DOHH2 (cell line): ENCODE results near the gene ZFAND2A.
"Not testable (repeated sequence)": the region's sequence is repeated elsewhere in the genome, so short reads cannot be mapped to it uniquely, and the experiment has no call there.

Experiments used
- H3F3A ChIP-seq: fragments of 200-600 bp; sonication (generic), shearing (Covaris generic); 2 replicates; pipeline ENCODE4 v1.6.0; 2016; ENCODE audit warnings: antibody characterized with exemption, mild to moderate bottlenecking; ENCODE audit not compliant: control insufficient read depth, insufficient read depth
- H3K27ac ChIP-seq: fragments of 200-600 bp; sonication (generic); 2 replicates; pipeline ENCODE4 v1.5.1; 2014; ENCODE audit warnings: low read depth, mild to moderate bottlenecking, low read length, moderate library complexity
- H3K27me3 ChIP-seq: fragments of 200-600 bp; sonication (generic); 2 replicates; pipeline ENCODE4 v1.6.1; 2014; ENCODE audit warnings: mild to moderate bottlenecking, low read length, mixed read lengths; ENCODE audit not compliant: control insufficient read depth
- H3K36me3 ChIP-seq: fragments of 200-600 bp; sonication (generic); 2 replicates; pipeline ENCODE4 v1.6.1; 2014; ENCODE audit warnings: mild to moderate bottlenecking, low read length, moderate library complexity, mixed read lengths; ENCODE audit not compliant: control insufficient read depth
- H3K4me1 ChIP-seq: fragments of 200-600 bp; sonication (generic); 2 replicates; pipeline ENCODE4 v1.6.1; 2014; ENCODE audit warnings: mild to moderate bottlenecking, low read length, mixed read lengths; ENCODE audit not compliant: control insufficient read depth
- H3K4me2 ChIP-seq: fragments of 200-600 bp; sonication (generic); 2 replicates; pipeline ENCODE4 v1.6.0; 2014; ENCODE audit warnings: mild to moderate bottlenecking, low read length, moderate library complexity
- H3K4me3 ChIP-seq: fragments of 200-600 bp; sonication (generic); 2 replicates; pipeline ENCODE4 v1.5.1; 2014; ENCODE audit warnings: mild to moderate bottlenecking, low read length, mixed read lengths
- H3K79me2 ChIP-seq: fragments of 200-600 bp; sonication (generic); 2 replicates; pipeline ENCODE4 v1.6.1; 2014; ENCODE audit warnings: mild to moderate bottlenecking, low read length, mixed read lengths; ENCODE audit not compliant: control insufficient read depth
- H3K9me2 ChIP-seq: fragments of 200-600 bp; sonication (generic); replicated peaks from 2 replicates; pipeline ENCODE4 v1.6.1; 2014; ENCODE audit warnings: mild to moderate bottlenecking, low read length, mixed read lengths; ENCODE audit not compliant: control insufficient read depth
- H3K9me3 ChIP-seq: fragments of 200-600 bp; sonication (generic); 2 replicates; pipeline ENCODE4 v1.6.1; 2014; ENCODE audit warnings: antibody characterized with exemption, low read length, mixed read lengths; ENCODE audit not compliant: control insufficient read depth, insufficient read depth
- H4K20me1 ChIP-seq: fragments of 200-600 bp; sonication (generic); 2 replicates; pipeline ENCODE4 v1.6.0; 2014; ENCODE audit warnings: low read depth, mild to moderate bottlenecking, antibody characterized with exemption, low read length, moderate library complexity; ENCODE audit not compliant: control insufficient read depth, insufficient read depth
- CTCF ChIP-seq: fragments of 200-600 bp; sonication (generic); IDR thresholded peaks from one replicate; pipeline ENCODE4 v1.5.1; 2014; ENCODE audit warnings: antibody characterized with exemption, mild to moderate bottlenecking, low read depth, low read length; ENCODE audit not compliant: poor library complexity, severe bottlenecking
- EZH2phosphoT487 ChIP-seq: fragments of 200-600 bp; sonication (generic); IDR thresholded peaks from 2 replicates; pipeline ENCODE4 v1.6.1; 2017; ENCODE audit warnings: borderline replicate concordance, mild to moderate bottlenecking, antibody characterized with exemption, low read length, moderate library complexity, mixed read lengths

The ZFAND2A gene

GRCh38 chr7:1174002-1174401 is 14.0 kb upstream of the ZFAND2A start:
- Histone ChIP-seq H3K9me2 (no peaks in the 10 kb centered on the region), H3K4me3 (no peak overlapping the region), H3K4me1 (peaks cover 26% of the 10 kb centered on the region), H3F3A (no peaks in the 10 kb centered on the region), H3K36me3 (no peaks in the 10 kb centered on the region), H3K9me3 (peaks cover 8% of the 10 kb centered on the region), H3K27me3 (peaks cover 5% of the 10 kb centered on the region; the same call in 1 of the 2 replicates), H3K27ac (no peak overlapping the region), H3K4me2 (no peak overlapping the region), H3K79me2 (no peaks in the 10 kb centered on the region), H4K20me1 (no peaks in the 10 kb centered on the region)
- TF ChIP-seq CTCF (no peak), EZH2phosphoT487 (no peak)

GRCh38 chr7:1172666-1173523 is 12.9 kb upstream of the ZFAND2A start:
- Histone ChIP-seq H3K27me3 (peaks cover under 1% of the 10 kb centered on the region; the same call in 1 of the 2 replicates), H3F3A (no peaks in the 10 kb centered on the region), H3K4me2 (no peak overlapping the region), H3K36me3 (no peaks in the 10 kb centered on the region), H3K9me2 (no peaks in the 10 kb centered on the region), H3K4me3 (no peak overlapping the region), H3K4me1 (peaks cover 26% of the 10 kb centered on the region), H3K79me2 (no peaks in the 10 kb centered on the region), H4K20me1 (no peaks in the 10 kb centered on the region), H3K27ac (no peak overlapping the region), H3K9me3 (peaks cover 8% of the 10 kb centered on the region)
- TF ChIP-seq EZH2phosphoT487 (no peak), CTCF (no peak)

GRCh38 chr7:1171516-1171915 is 11.5 kb upstream of the ZFAND2A start:
- H4K20me1 ChIP-seq, H3K36me3 ChIP-seq, H3K9me3 ChIP-seq, H3K9me2 ChIP-seq, H3F3A ChIP-seq, H3K79me2 ChIP-seq, H3K4me3 ChIP-seq, H3K4me2 ChIP-seq, H3K27ac ChIP-seq, H3K27me3 ChIP-seq: not testable (repeated sequence)
- H3K4me1 ChIP-seq, result peaks cover 21% of the 10 kb centered on the region

- Histone ChIP-seq H3K79me2 (no peaks in the 10 kb centered on the region), H3K4me1 (peaks cover 16% of the 10 kb centered on the region), H3K4me2 (no peak overlapping the region), H3K27ac (no peak overlapping the region), H3K36me3 (no peaks in the 10 kb centered on the region), H3F3A (no peaks in the 10 kb centered on the region), H3K4me3 (no peak overlapping the region), H3K9me3 (peaks cover 8% of the 10 kb centered on the region), H4K20me1 (no peaks in the 10 kb centered on the region), H3K9me2 (no peaks in the 10 kb centered on the region), H3K27me3 (no peaks in the 10 kb centered on the region)
- TF ChIP-seq CTCF (no peak), EZH2phosphoT487 (no peak)
Observed at GRCh38 chr7:1170741-1171501, 10.9 kb upstream of the ZFAND2A start.
